HepG2 (cell line): ENCODE measurements around the gene NTN4. TPM values are rescaled to one million over a fixed set of nuclear protein-coding genes. Genes with fewer than 3 reads are reported as not detected.
A peak's percentile ranks its signal among the peaks of the same experiment; 100 is the strongest.

ENCODE experiments used
- ATF2 ChIP-seq: sonication (generic); formaldehyde crosslinking; IDR thresholded peaks from 2 replicates; pipeline ENCODE4 v1.4.0; 2020; ENCODE audit warnings: missing genetic modification reagents
- DNMT3B ChIP-seq: conservative IDR thresholded peaks from 2 replicates; pipeline ENCODE4 v1.6.1; 2016; ENCODE audit warnings: missing biosample characterization, control low read depth
- EP300 ChIP-seq, 3 experiments: sonication (generic) in 1 of 3; formaldehyde crosslinking in 1 of 3; IDR thresholded peaks; 2 replicates each; pipeline versions ENCODE4 v1.5.1 to v1.6.1; 2011 to 2020; ENCODE audit warnings: low read depth in 2 of 3, low read length in 2 of 3, borderline replicate concordance in 1 of 3, improper control_type of control experiment in 1 of 3, mild to moderate bottlenecking in 1 of 3, missing genetic modification reagents in 1 of 3, moderate library complexity in 1 of 3
- JUNB ChIP-seq: sonication (generic); formaldehyde crosslinking; IDR thresholded peaks from 2 replicates; pipeline ENCODE4 v1.8.0; 2022; ENCODE audit warnings: missing genetic modification reagents, mild to moderate bottlenecking, borderline replicate concordance
- KAT8 ChIP-seq: IDR thresholded peaks from 2 replicates; pipeline ENCODE4 v1.6.1; 2016; ENCODE audit warnings: missing genetic modification reagents, missing compliant biosample characterization
- KLF16 ChIP-seq, 2 experiments: sonication (generic) in 1 of 2; formaldehyde crosslinking in 1 of 2; IDR thresholded peaks; 2 replicates each; pipeline versions ENCODE4 v1.6.1 to v1.8.0; 2016 to 2023; ENCODE audit warnings: missing genetic modification reagents in 2 of 2, missing compliant biosample characterization in 1 of 2
- MBD4 ChIP-seq: IDR thresholded peaks from 2 replicates; pipeline ENCODE4 v1.6.1; 2012; ENCODE audit warnings: low read length, inconsistent platforms, borderline replicate concordance
- NR2F6 ChIP-seq, 2 experiments: IDR thresholded peaks; 2 replicates each; pipeline ENCODE4 v1.6.1; 2016; ENCODE audit warnings: antibody characterized with exemption in 1 of 2, mild to moderate bottlenecking in 1 of 2
- POGZ ChIP-seq: sonication (generic); formaldehyde crosslinking; IDR thresholded peaks from 2 replicates; pipeline ENCODE4 v1.4.0; 2020; ENCODE audit warnings: mild to moderate bottlenecking, missing genetic modification reagents
- RBFOX2 ChIP-seq: fragments of 200-400 bp; formaldehyde crosslinking; IDR thresholded peaks from 2 replicates; pipeline ENCODE4 v1.6.1; 2017; ENCODE audit warnings: low read depth, mild to moderate bottlenecking, low read length
- SKI ChIP-seq: fragments of 450-650 bp; IDR thresholded peaks from one replicate; pipeline ENCODE4 v1.6.1; 2018; ENCODE audit warnings: mild to moderate bottlenecking; ENCODE audit not compliant: partially characterized antibody
- SMC3 ChIP-seq: IDR thresholded peaks from 2 replicates; pipeline ENCODE4 v1.6.1; 2011; ENCODE audit warnings: low read length, improper control_type of control experiment
- TEAD2 ChIP-seq: sonication (generic); formaldehyde crosslinking; IDR thresholded peaks from 2 replicates; pipeline ENCODE4 v1.9.0; 2021; ENCODE audit warnings: missing genetic modification reagents
- THRA ChIP-seq: sonication (generic); formaldehyde crosslinking; IDR thresholded peaks from 2 replicates; pipeline ENCODE4 v1.4.0; 2020; ENCODE audit warnings: missing genetic modification reagents, borderline replicate concordance
- ZNF503 ChIP-seq: sonication (generic); formaldehyde crosslinking; IDR thresholded peaks from 2 replicates; pipeline ENCODE4 v1.4.0; 2020; ENCODE audit warnings: missing genetic modification reagents
- ZNF574 ChIP-seq: sonication (generic); formaldehyde crosslinking; IDR thresholded peaks from 2 replicates; pipeline ENCODE4 v1.4.0; 2020; ENCODE audit warnings: missing genetic modification reagents
- polyA plus RNA-seq, 8 experiments: library from polyadenylated mRNA; depleted of rRNA in 3 of 8; stranded (reverse) in 7 of 8; unstranded in 1 of 8; fragments of >200 nt; fragmentation: Illumina TruSeq in 4 of 8; extraction: Trizol in 4 of 8; gene quantifications; 2 replicates each; pipeline versions ENCODE4 v1.2.1 to v1.2.3, GENCODE V29; 2011 to 2016; ENCODE audit warnings: low read depth in 4 of 8, missing spikeins in 1 of 8, mixed read lengths in 1 of 8; ENCODE audit not compliant: insufficient read depth in 1 of 8
- total RNA-seq, 5 experiments: library from RNA; depleted of rRNA; stranded (reverse); fragments of >200 nt; fragmentation: Illumina TruSeq; extraction: Trizol; gene quantifications; 2 replicates each; pipeline ENCODE4 v1.2.3, GENCODE V29; 2016; ENCODE audit warnings: low read depth in 1 of 5
- TF ChIP-seq, protein P1 (sequence below): sonication (generic); formaldehyde crosslinking; IDR thresholded peaks from 2 replicates; pipeline ENCODE4 v1.4.0; 2020; ENCODE audit warnings: missing genetic modification reagents, mild to moderate bottlenecking, borderline replicate concordance
- TF ChIP-seq, protein P2 (sequence below): sonication (generic); formaldehyde crosslinking; IDR thresholded peaks from 2 replicates; pipeline ENCODE4 v1.4.0; 2020; ENCODE audit warnings: mild to moderate bottlenecking, missing genetic modification reagents

Gene NTN4
- total and polyA plus RNA-seq, 2 of the 13 experiments (the other 11 are each of a cell fraction or from before 2014, with no cell fraction given), result 7.8 to 11.5 TPM

DNA sequence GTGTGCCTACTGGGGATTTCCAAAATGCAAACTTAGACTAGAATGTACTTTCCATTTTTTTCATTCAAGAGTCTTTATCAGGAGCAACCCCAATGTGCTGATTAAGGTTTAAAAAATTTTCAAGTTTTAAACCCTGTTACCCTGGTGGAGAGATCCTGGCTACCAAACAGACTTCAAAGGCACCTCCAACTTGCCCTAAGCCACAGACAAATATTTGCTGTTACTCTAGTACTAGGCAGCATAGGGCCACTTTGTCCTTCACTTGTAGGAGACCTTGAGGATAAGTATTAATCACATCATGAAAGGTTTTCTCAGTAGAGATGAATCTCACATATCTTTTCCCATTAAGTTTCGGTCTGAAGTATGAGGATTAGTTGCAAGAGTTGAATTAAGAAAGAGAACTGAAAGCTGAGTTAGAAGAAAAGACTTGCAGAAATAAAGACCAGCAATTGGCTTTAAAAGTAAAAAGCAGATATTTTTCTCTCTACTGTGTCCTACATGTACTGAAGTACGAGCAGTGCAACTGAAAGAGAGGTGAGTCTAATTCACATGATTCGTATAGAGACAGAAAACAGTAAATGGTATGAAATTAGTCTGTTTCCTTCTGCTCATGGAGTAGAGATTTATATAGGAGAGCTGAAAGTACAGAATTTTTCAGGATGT is 28.3 kb downstream of the NTN4 start (continued):
- peak; percentile 58 for TF ChIP-seq ATF2
- no peak for TF ChIP-seq TEAD2
- TF ChIP-seq, protein P1, sequence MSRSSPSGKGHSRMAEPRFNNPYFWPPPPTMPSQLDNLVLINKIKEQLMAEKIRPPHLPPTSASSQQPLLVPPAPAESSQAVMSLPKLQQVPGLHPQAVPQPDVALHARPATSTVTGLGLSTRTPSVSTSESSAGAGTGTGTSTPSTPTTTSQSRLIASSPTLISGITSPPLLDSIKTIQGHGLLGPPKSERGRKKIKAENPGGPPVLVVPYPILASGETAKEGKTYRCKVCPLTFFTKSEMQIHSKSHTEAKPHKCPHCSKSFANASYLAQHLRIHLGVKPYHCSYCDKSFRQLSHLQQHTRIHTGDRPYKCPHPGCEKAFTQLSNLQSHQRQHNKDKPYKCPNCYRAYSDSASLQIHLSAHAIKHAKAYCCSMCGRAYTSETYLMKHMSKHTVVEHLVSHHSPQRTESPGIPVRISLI (CRISPR knock-in tag), result peak; percentile 65; the same call in 1 of the 2 replicates
- peak; percentile 82; the same call in 1 of the 2 replicates for TF ChIP-seq MBD4
- TF ChIP-seq DNMT3B (CRISPR knock-in tag), result 0 out of 2 replicates have a peak, but pooled peaks have one; percentile 78
- TF ChIP-seq KLF16 (CRISPR knock-in tag; IDR thresholded peaks at IDR 0.05), result peak in 1 of 2 experiments; percentile 71; a peak in 1 of 4 replicates
- TF ChIP-seq POGZ, result peak; percentile 35; the same call in 1 of the 2 replicates
- TF ChIP-seq KAT8 (CRISPR knock-in tag), result peak; percentile 34; the same call in 1 of the 2 replicates
- TF ChIP-seq ZNF503 (CRISPR knock-in tag), result peak; percentile 90
- TF ChIP-seq RBFOX2, result 0 out of 2 replicates have a peak, but pooled peaks have one; percentile 54
- peak; percentile 79; the same call in 1 of the 2 replicates for TF ChIP-seq THRA
- peak; percentile 25 for TF ChIP-seq SKI
- TF ChIP-seq JUNB, result no peak
- TF ChIP-seq NR2F6 (IDR thresholded peaks at IDR 0.05), result peak; percentile 61
- TF ChIP-seq NR2F6 (CRISPR knock-in tag; IDR thresholded peaks at IDR 0.05), result peak; percentile 83
- TF ChIP-seq SMC3, result peak; percentile 8; the same call in 1 of the 2 replicates
- peak; percentile 39; the same call in 1 of the 2 replicates for TF ChIP-seq ZNF574 (CRISPR knock-in tag)
- peak; percentile 89 to 98 for TF ChIP-seq EP300 (IDR thresholded peaks at IDR 0.05; ENCODE audit: low read depth in 2 of 2, low read length in 2 of 2)
- TF ChIP-seq EP300 (CRISPR knock-in tag; IDR thresholded peaks at IDR 0.05; ENCODE audit: borderline replicate concordance), result peak; percentile 95
- TF ChIP-seq, protein P2, sequence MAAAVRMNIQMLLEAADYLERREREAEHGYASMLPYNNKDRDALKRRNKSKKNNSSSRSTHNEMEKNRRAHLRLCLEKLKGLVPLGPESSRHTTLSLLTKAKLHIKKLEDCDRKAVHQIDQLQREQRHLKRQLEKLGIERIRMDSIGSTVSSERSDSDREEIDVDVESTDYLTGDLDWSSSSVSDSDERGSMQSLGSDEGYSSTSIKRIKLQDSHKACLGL (CRISPR knock-in tag), result no peak
